Calu3 (cell line): ENCODE results near the gene MOB1B. TPM values are rescaled to one million over a fixed set of nuclear protein-coding genes. Genes with fewer than 3 reads are reported as not detected.

Source experiments
- BruUV-seq: library from RNA; stranded (reverse); fragments of 400-500 nt; replicated peaks from 2 replicates; lab custom pipeline; 2021; lab: Mats Ljungman, UMichigan
- CTCF ChIA-PET: fragments of 300-600 bp; sonication (Branson Sonifier 250); formaldehyde crosslinking; loops from one replicate; lab custom pipeline; 2022; ENCODE audit warnings: antibody characterized with exemption; lab: Charles Lee
- DNase-seq: peaks from one replicate; pipeline ENCODE4 v3.0.0; 2022
- H3K27ac Mint-ChIP-seq: one replicate; pipeline ENCODE4 v1.8.0; 2022; ENCODE audit warnings: mixed read lengths; ENCODE audit not compliant: unreplicated experiment
- H3K27me3 Mint-ChIP-seq: one replicate; pipeline ENCODE4 v1.8.0; 2022; ENCODE audit warnings: mixed read lengths; ENCODE audit not compliant: unreplicated experiment
- H3K36me3 Mint-ChIP-seq: one replicate; pipeline ENCODE4 v1.8.0; 2022; ENCODE audit warnings: mild to moderate bottlenecking, moderate library complexity, mixed read lengths; ENCODE audit not compliant: insufficient read depth, unreplicated experiment
- H3K4me1 Mint-ChIP-seq: one replicate; pipeline ENCODE4 v1.8.0; 2022; ENCODE audit warnings: mild to moderate bottlenecking, low read depth, mixed read lengths; ENCODE audit not compliant: unreplicated experiment
- H3K4me3 Mint-ChIP-seq: one replicate; pipeline ENCODE4 v1.8.0; 2022; ENCODE audit warnings: mild to moderate bottlenecking, low read depth, moderate library complexity, mixed read lengths; ENCODE audit not compliant: unreplicated experiment
- H3K9me3 Mint-ChIP-seq: one replicate; pipeline ENCODE4 v1.8.0; 2022; ENCODE audit warnings: low read depth, mixed read lengths; ENCODE audit not compliant: unreplicated experiment
- CTCF ChIP-seq: fragments of 200-600 bp; IDR thresholded peaks from one replicate; pipeline ENCODE4 v1.8.0; 2022; ENCODE audit warnings: antibody characterized with exemption; ENCODE audit not compliant: unreplicated experiment
- intact Hi-C: fragments of 100-400 bp; cut with micrococcal nuclease; formaldehyde crosslinking; loops from one replicate; pipeline ENCODE4 v1.10.0; 2022; ENCODE audit not compliant: unreplicated experiment
- total RNA-seq: library from RNA; stranded (reverse); gene quantifications from 2 replicates; pipeline ENCODE4 v1.2.3, GENCODE V29; 2022

Gene MOB1B
- total RNA-seq, 1 experiment from 2014 or later = 13.3 TPM

DNA sequence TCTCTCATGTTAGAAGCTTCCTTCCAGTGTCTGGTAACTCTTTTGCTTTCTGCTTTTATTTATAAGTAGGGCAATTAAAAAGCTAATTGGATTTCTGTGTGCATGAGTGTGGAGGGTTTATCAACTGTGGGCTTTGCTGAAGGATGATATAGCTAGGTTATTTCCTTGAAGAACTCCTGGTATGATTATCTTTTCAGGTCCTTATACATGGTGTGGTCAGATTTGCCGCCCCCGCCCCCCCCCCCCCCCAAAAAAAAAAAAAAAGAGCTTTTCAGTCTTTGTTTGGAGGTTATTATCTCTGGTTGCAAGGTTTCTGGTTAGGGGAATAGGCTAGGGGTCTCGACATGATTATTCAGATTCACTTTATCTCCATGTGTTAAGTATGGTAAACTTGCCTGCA lies 35.9 kb downstream of the MOB1B start:
- no peaks in the 10 kb centered on the region for H3K36me3 Mint-ChIP-seq
- DNase-seq = no peak
- no peaks in the 10 kb centered on the region for H3K4me1 Mint-ChIP-seq
- intact Hi-C loops = no loop called here
- no peak overlapping the region for H3K27ac Mint-ChIP-seq
- no peaks in the 10 kb centered on the region for H3K27me3 Mint-ChIP-seq
- no peak for TF ChIP-seq CTCF
- CTCF ChIA-PET = no interaction called here
- peaks cover 2% of the 10 kb centered on the region for H3K9me3 Mint-ChIP-seq
- no peak overlapping the region for H3K4me3 Mint-ChIP-seq
- no TSS peak for BruUV-seq

DNA sequence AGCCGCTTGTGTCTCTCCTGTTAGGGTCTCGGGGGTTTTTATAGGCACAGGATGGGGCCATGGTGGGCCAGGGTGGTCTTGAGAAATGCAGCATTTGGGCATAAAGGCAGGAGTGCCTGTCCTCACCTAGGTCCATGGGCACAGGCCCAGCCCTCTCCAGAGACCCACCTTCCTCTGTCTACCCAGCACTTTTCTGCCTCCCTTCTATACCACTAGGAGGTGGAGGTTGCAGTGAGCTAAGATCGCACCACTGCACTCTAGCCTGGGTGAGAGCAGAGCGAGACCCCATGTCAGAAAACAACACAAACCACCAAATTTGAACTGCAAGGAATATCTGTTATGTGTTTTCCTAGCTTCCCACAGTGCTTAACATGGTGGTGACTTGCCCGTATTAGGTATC lies 38.0 kb downstream of the MOB1B start:
- Mint-ChIP-seq H3K9me3 (peaks cover 2% of the 10 kb centered on the region), H3K36me3 (no peaks in the 10 kb centered on the region), H3K4me1 (no peaks in the 10 kb centered on the region), H3K27ac (no peak overlapping the region), H3K4me3 (no peak overlapping the region), H3K27me3 (no peaks in the 10 kb centered on the region)
- DNase-seq = no peak
- CTCF ChIA-PET = no interaction called here
- no peak for TF ChIP-seq CTCF
- intact Hi-C loops = no loop called here
- no TSS peak for BruUV-seq

GRCh38 chr4:70943114-70943513 lies 40.9 kb downstream of the MOB1B start:
- H3K27ac Mint-ChIP-seq = no peak overlapping the region
- CTCF ChIA-PET = no interaction called here
- no peaks in the 10 kb centered on the region for H3K4me1 Mint-ChIP-seq

DNA sequence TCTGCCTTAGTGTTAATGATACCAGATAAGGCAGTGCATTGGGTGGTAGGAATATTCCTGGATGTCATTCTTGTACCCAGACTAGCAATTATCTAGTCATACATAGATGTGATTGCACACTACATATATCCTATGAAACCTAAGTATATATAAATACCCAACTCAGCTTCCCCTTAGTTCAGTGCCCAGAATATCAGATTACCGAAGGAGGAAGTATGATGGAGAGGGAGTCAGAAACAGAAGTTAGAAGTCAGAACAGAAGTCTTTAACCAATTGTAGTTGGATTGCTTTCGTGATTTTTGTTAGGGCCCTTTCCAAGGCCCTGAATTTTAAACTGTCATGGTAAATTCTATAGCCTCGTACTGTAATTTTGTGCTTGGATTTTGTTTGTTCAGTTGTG lies 42.9 kb downstream of the MOB1B start:
- H3K4me3 Mint-ChIP-seq = no peak overlapping the region
- no peak for DNase-seq
- no TSS peak for BruUV-seq
- no peaks in the 10 kb centered on the region for H3K4me1 Mint-ChIP-seq
- intact Hi-C loops = no loop called here
- H3K27me3 Mint-ChIP-seq = no peaks in the 10 kb centered on the region
- H3K36me3 Mint-ChIP-seq = no peaks in the 10 kb centered on the region
- H3K9me3 Mint-ChIP-seq = peaks cover under 1% of the 10 kb centered on the region
- TF ChIP-seq CTCF = no peak
- CTCF ChIA-PET = no interaction called here
- no peak overlapping the region for H3K27ac Mint-ChIP-seq

More at GRCh38 chr4:70943114-70943513, 40.9 kb downstream of the MOB1B start:
- peaks cover 2% of the 10 kb centered on the region for H3K9me3 Mint-ChIP-seq
- H3K36me3 Mint-ChIP-seq = no peaks in the 10 kb centered on the region
- TF ChIP-seq CTCF = no peak
- BruUV-seq = no TSS peak
- H3K27me3 Mint-ChIP-seq = no peaks in the 10 kb centered on the region
- no peak for DNase-seq
- H3K4me3 Mint-ChIP-seq = no peak overlapping the region
- intact Hi-C loops = no loop called here
